Measurements from ENCODE around the gene MTF2. TPM values are rescaled to one million over a fixed set of nuclear protein-coding genes. Genes with fewer than 3 reads are reported as not detected.

MTF2 gene
- polyA plus RNA-seq, 3 donors = 16.0 to 56.3 (median 32.5) TPM

- Mint-ChIP-seq H3K36me3 (peaks cover 58 to 74% of the 10 kb centered on the region in 2 donors), H3K27me3 (ENCODE audit: low read depth in 3 of 3) (no peaks in the 10 kb centered on the region), H3K27ac (no peak overlapping the region), H3K4me1 (peaks cover 7% of the 10 kb centered on the region), H3K4me3 (no peak overlapping the region), H3K9me3 (no peaks in the 10 kb centered on the region)
- Histone ChIP-seq H4K20me1 (ENCODE audit: insufficient read depth, low read length) (peaks cover 36% of the 10 kb centered on the region), H3K27ac (ENCODE audit: low read depth in 1 of 2, low read length in 2 of 2) (no peak overlapping the region), H3K27me3 (ENCODE audit: control insufficient read depth in 2 of 2, insufficient read depth in 2 of 2, low read length in 2 of 2) (no peaks in the 10 kb centered on the region), H3K79me2 (ENCODE audit: insufficient read depth, low read length) (peaks cover 17% of the 10 kb centered on the region), H3K4me2 (replicated peaks; ENCODE audit: extremely low read depth, low read length, poor library complexity, severe bottlenecking) (no peak overlapping the region), H3K36me3 (replicated peaks in 1 of 2; ENCODE audit: control insufficient read depth in 1 of 2, insufficient read depth in 2 of 2, low read length in 2 of 2) (peaks cover 84 to 96% of the 10 kb centered on the region in 2 donors), H3K9me3 (replicated peaks in 1 of 2; ENCODE audit: control insufficient read depth in 1 of 2, insufficient read depth in 1 of 2, low read length in 2 of 2) (no peaks in the 10 kb centered on the region), H3K4me3 (replicated peaks in 1 of 3; ENCODE audit: low read depth in 2 of 3, low read length in 3 of 3) (no peak overlapping the region), H2AFZ (ENCODE audit: insufficient read depth, low read depth, low read length, poor library complexity, severe bottlenecking) (no peak overlapping the region), H3K4me1 (ENCODE audit: control insufficient read depth in 1 of 2, insufficient read depth in 2 of 2, low read length in 2 of 2) (peaks cover 0 to 5% of the 10 kb centered on the region in 2 donors), H3K9ac (ENCODE audit: insufficient read depth, low read length, poor library complexity, severe bottlenecking) (no peak overlapping the region)
- intact Hi-C loops (cut with micrococcal nuclease) = no loop called here
- no CpG with 5 or more reads among the region's 2 CpGs for WGBS (ENCODE audit: insufficient coverage)
- TF ChIP-seq, protein P1, sequence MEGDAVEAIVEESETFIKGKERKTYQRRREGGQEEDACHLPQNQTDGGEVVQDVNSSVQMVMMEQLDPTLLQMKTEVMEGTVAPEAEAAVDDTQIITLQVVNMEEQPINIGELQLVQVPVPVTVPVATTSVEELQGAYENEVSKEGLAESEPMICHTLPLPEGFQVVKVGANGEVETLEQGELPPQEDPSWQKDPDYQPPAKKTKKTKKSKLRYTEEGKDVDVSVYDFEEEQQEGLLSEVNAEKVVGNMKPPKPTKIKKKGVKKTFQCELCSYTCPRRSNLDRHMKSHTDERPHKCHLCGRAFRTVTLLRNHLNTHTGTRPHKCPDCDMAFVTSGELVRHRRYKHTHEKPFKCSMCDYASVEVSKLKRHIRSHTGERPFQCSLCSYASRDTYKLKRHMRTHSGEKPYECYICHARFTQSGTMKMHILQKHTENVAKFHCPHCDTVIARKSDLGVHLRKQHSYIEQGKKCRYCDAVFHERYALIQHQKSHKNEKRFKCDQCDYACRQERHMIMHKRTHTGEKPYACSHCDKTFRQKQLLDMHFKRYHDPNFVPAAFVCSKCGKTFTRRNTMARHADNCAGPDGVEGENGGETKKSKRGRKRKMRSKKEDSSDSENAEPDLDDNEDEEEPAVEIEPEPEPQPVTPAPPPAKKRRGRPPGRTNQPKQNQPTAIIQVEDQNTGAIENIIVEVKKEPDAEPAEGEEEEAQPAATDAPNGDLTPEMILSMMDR (IDR thresholded peaks at IDR 0.05) = no peak
- no peak for DNase-seq
Measured at GRCh38 chr1:93152835-93153234, 73.8 kb downstream of the MTF2 start.

DNA sequence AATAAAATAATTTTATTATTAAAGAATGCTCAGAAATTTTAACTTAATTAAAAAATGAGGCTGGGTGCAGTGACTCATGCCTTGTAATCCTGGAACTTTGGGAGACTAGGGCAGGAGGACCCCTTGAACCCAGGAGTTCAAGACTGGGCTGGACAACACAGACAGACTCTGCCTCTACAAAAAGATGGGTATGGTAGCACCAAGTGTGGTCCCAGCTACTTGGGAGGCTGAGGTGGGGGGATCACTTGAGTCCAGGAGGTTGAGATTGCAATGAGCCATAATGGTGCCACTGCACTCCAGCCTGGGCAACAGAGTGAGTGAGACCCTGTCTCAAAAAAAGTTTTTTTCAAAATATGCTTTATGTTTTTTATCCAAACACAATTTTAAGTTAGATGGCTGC is 75.8 kb downstream of the MTF2 start:
- H3K4me1 ChIP-seq (ENCODE audit: control insufficient read depth in 1 of 2, insufficient read depth in 2 of 2, low read length in 2 of 2) = peaks cover 0 to 5% of the 10 kb centered on the region in 2 donors
- H3K79me2 ChIP-seq (ENCODE audit: insufficient read depth, low read length) = peaks cover 28% of the 10 kb centered on the region
- H3K27me3 Mint-ChIP-seq (ENCODE audit: low read depth in 3 of 3) = no peaks in the 10 kb centered on the region
- no peak overlapping the region for H3K27ac ChIP-seq (ENCODE audit: low read depth in 1 of 2, low read length in 2 of 2)
- H4K20me1 ChIP-seq (ENCODE audit: insufficient read depth, low read length) = peaks cover 48% of the 10 kb centered on the region
- H3K4me3 ChIP-seq (replicated peaks in 1 of 3; ENCODE audit: low read depth in 2 of 3, low read length in 3 of 3) = no peak overlapping the region
- H3K27ac Mint-ChIP-seq = peak overlapping the region in 1 of 7 donors; percentile 32
- H3K4me1 Mint-ChIP-seq = peaks cover 7% of the 10 kb centered on the region
- H3K36me3 Mint-ChIP-seq = peaks cover 57 to 76% of the 10 kb centered on the region in 2 donors
- DNase-seq = no peak
- H3K4me3 Mint-ChIP-seq = no peak overlapping the region
- H3K9ac ChIP-seq (ENCODE audit: insufficient read depth, low read length, poor library complexity, severe bottlenecking) = no peak overlapping the region
- intact Hi-C loops (cut with micrococcal nuclease) = no loop called here
- TF ChIP-seq, protein P1 (IDR thresholded peaks at IDR 0.05) = no peak
- peaks cover 84 to 96% of the 10 kb centered on the region in 2 donors for H3K36me3 ChIP-seq (replicated peaks in 1 of 2; ENCODE audit: control insufficient read depth in 1 of 2, insufficient read depth in 2 of 2, low read length in 2 of 2)
- H3K9me3 ChIP-seq (replicated peaks in 1 of 2; ENCODE audit: control insufficient read depth in 1 of 2, insufficient read depth in 1 of 2, low read length in 2 of 2) = no peaks in the 10 kb centered on the region
- H2AFZ ChIP-seq (ENCODE audit: insufficient read depth, low read depth, low read length, poor library complexity, severe bottlenecking) = no peak overlapping the region
- H3K9me3 Mint-ChIP-seq = no peaks in the 10 kb centered on the region
- no peaks in the 10 kb centered on the region for H3K27me3 ChIP-seq (ENCODE audit: control insufficient read depth in 2 of 2, insufficient read depth in 2 of 2, low read length in 2 of 2)
- H3K4me2 ChIP-seq (replicated peaks; ENCODE audit: extremely low read depth, low read length, poor library complexity, severe bottlenecking) = no peak overlapping the region
